Neural cell (in vitro differentiated cells): ENCODE results near the gene KIF14. TPM values are rescaled to one million over a fixed set of nuclear protein-coding genes. Genes with fewer than 3 reads are reported as not detected.
A peak's percentile ranks its signal among the peaks of the same experiment; 100 is the strongest.

ENCODE experiments used
- H2AFZ ChIP-seq: fragments of 200-600, 300-800 bp; sonication (generic), shearing (Covaris generic); 2 replicates; pipeline ENCODE4 v1.6.0; 2014; ENCODE audit warnings: low read depth, mild to moderate bottlenecking, antibody characterized with exemption, low read length, moderate library complexity
- H3F3A ChIP-seq: fragments of 200-600 bp; shearing (Covaris generic); 2 replicates; pipeline ENCODE4 v1.6.1; 2016; ENCODE audit warnings: mild to moderate bottlenecking, moderate library complexity, mixed read lengths, antibody characterized with exemption, low read length; ENCODE audit not compliant: insufficient read depth, poor library complexity, severe bottlenecking
- H3K27ac ChIP-seq: fragments of 200-600, 300-800 bp; sonication (generic), shearing (Covaris generic); 2 replicates; pipeline ENCODE4 v1.5.1; 2014; ENCODE audit warnings: mild to moderate bottlenecking, low read length, moderate library complexity
- H3K27me3 ChIP-seq: fragments of 300-800, 200-600 bp; sonication (generic), shearing (Covaris generic); 2 replicates; pipeline ENCODE4 v1.6.0; 2014; ENCODE audit warnings: mild to moderate bottlenecking, low read depth, low read length, moderate library complexity; ENCODE audit not compliant: insufficient read depth
- H3K36me3 ChIP-seq: fragments of 300-800, 200-600 bp; sonication (generic), shearing (Covaris generic); 2 replicates; pipeline ENCODE4 v1.5.1; 2014; ENCODE audit warnings: mild to moderate bottlenecking, antibody characterized with exemption, low read length, moderate library complexity; ENCODE audit not compliant: insufficient read depth
- H3K4me2 ChIP-seq: fragments of 300-800, 200-600 bp; sonication (generic), shearing (Covaris generic); 2 replicates; pipeline ENCODE4 v1.6.0; 2014; ENCODE audit warnings: mild to moderate bottlenecking, low read length
- H3K4me3 ChIP-seq: fragments of 300-800, 200-600 bp; sonication (generic), shearing (Covaris generic); 2 replicates; pipeline ENCODE4 v1.5.1; 2014; ENCODE audit warnings: mild to moderate bottlenecking, low read length, moderate library complexity
- H3K79me2 ChIP-seq: fragments of 200-600 bp; shearing (Covaris generic); replicated peaks from 2 replicates; pipeline ENCODE4 v1.6.0; 2014; ENCODE audit warnings: mild to moderate bottlenecking, low read length, moderate library complexity; ENCODE audit not compliant: insufficient read depth
- H3K9ac ChIP-seq: fragments of 300-800, 200-600 bp; sonication (generic), shearing (Covaris generic); 2 replicates; pipeline ENCODE4 v1.6.1; 2016; ENCODE audit warnings: mild to moderate bottlenecking, low read length, mixed read lengths
- H3K9me2 ChIP-seq: fragments of 200-600 bp; shearing (Covaris generic); 2 replicates; pipeline ENCODE4 v1.6.1; 2016; ENCODE audit warnings: mild to moderate bottlenecking, low read length, mixed read lengths; ENCODE audit not compliant: insufficient read depth
- H3K9me3 ChIP-seq: fragments of 200-600, 300-800 bp; sonication (generic), shearing (Covaris generic); 2 replicates; pipeline ENCODE4 v1.6.1; 2016; ENCODE audit warnings: mild to moderate bottlenecking, mixed run types, low read length, moderate library complexity, mixed read lengths
- H4K20me1 ChIP-seq: fragments of 200-600 bp; shearing (Covaris generic); 2 replicates; pipeline ENCODE4 v1.6.1; 2016; ENCODE audit warnings: mild to moderate bottlenecking, mixed run types; ENCODE audit not compliant: insufficient read depth
- CTCF ChIP-seq: fragments of 450-650 bp; IDR thresholded peaks from 2 replicates; pipeline ENCODE4 v1.5.1; 2014; ENCODE audit warnings: antibody characterized with exemption, mild to moderate bottlenecking, moderate library complexity; ENCODE audit not compliant: poor library complexity, severe bottlenecking
- EP300 ChIP-seq: fragments of 450-650 bp; conservative IDR thresholded peaks from 2 replicates; pipeline ENCODE4 v1.6.1; 2014; ENCODE audit warnings: antibody characterized with exemption, mild to moderate bottlenecking, moderate library complexity; ENCODE audit not compliant: poor library complexity, severe bottlenecking
- EZH2 ChIP-seq: fragments of 200-600, 300-800 bp; shearing (Covaris generic), sonication (generic); IDR thresholded peaks from 2 replicates; pipeline ENCODE4 v1.6.1; 2014; ENCODE audit warnings: antibody characterized with exemption, low read length, borderline replicate concordance, mild to moderate bottlenecking; ENCODE audit not compliant: insufficient read depth, poor library complexity, severe bottlenecking
- MXI1 ChIP-seq: fragments of 450-650 bp; conservative IDR thresholded peaks from 2 replicates; pipeline ENCODE4 v1.6.1; 2014; ENCODE audit warnings: antibody characterized with exemption, mild to moderate bottlenecking; ENCODE audit not compliant: poor library complexity, severe bottlenecking
- POLR2AphosphoS5 ChIP-seq: IDR thresholded peaks from 2 replicates; pipeline ENCODE4 v1.6.1; 2012
- RAD21 ChIP-seq: fragments of 450-650 bp; conservative IDR thresholded peaks from 2 replicates; pipeline ENCODE4 v1.6.1; 2014; ENCODE audit warnings: antibody characterized with exemption, mild to moderate bottlenecking, moderate library complexity
- SMC3 ChIP-seq: fragments of 450-650 bp; conservative IDR thresholded peaks from 2 replicates; pipeline ENCODE4 v1.6.1; 2014; ENCODE audit warnings: antibody characterized with exemption, mild to moderate bottlenecking, moderate library complexity; ENCODE audit not compliant: poor library complexity
- TAF1 ChIP-seq: IDR thresholded peaks from 2 replicates; pipeline ENCODE4 v1.6.1; 2012; ENCODE audit warnings: low read depth
- polyA plus RNA-seq: library from polyadenylated mRNA; depleted of rRNA; stranded (reverse); fragments of >200 nt; gene quantifications from 2 replicates; pipeline ENCODE4 v1.2.3, GENCODE V29; 2014
- TF ChIP-seq, protein P1 (sequence below): IDR thresholded peaks from 2 replicates; pipeline ENCODE4 v1.6.1; 2012; ENCODE audit warnings: borderline replicate concordance

The KIF14 gene
- polyA plus RNA-seq, 1 donor from 2014 or later, result 0.69 TPM

GRCh38 chr1:200510228-200510623 is 110.3 kb downstream of the KIF14 start:
- no peaks in the 10 kb centered on the region for H3K9me3 ChIP-seq
- no peaks in the 10 kb centered on the region for H3K9me2 ChIP-seq
- no peak overlapping the region for H3K4me2 ChIP-seq
- H3K27me3 ChIP-seq, result no peaks in the 10 kb centered on the region
- no peaks in the 10 kb centered on the region for H3K79me2 ChIP-seq
- H2AFZ ChIP-seq, result no peak overlapping the region
- no peak overlapping the region for H3K27ac ChIP-seq
- H3F3A ChIP-seq, result no peaks in the 10 kb centered on the region
- no peak overlapping the region for H3K9ac ChIP-seq
- H3K36me3 ChIP-seq, result no peaks in the 10 kb centered on the region
- TF ChIP-seq SMC3, result peak; percentile 79
- no peak for TF ChIP-seq MXI1
- TF ChIP-seq TAF1, result no peak
- TF ChIP-seq POLR2AphosphoS5, result no peak
- TF ChIP-seq EZH2, result no peak
- TF ChIP-seq, protein P1, sequence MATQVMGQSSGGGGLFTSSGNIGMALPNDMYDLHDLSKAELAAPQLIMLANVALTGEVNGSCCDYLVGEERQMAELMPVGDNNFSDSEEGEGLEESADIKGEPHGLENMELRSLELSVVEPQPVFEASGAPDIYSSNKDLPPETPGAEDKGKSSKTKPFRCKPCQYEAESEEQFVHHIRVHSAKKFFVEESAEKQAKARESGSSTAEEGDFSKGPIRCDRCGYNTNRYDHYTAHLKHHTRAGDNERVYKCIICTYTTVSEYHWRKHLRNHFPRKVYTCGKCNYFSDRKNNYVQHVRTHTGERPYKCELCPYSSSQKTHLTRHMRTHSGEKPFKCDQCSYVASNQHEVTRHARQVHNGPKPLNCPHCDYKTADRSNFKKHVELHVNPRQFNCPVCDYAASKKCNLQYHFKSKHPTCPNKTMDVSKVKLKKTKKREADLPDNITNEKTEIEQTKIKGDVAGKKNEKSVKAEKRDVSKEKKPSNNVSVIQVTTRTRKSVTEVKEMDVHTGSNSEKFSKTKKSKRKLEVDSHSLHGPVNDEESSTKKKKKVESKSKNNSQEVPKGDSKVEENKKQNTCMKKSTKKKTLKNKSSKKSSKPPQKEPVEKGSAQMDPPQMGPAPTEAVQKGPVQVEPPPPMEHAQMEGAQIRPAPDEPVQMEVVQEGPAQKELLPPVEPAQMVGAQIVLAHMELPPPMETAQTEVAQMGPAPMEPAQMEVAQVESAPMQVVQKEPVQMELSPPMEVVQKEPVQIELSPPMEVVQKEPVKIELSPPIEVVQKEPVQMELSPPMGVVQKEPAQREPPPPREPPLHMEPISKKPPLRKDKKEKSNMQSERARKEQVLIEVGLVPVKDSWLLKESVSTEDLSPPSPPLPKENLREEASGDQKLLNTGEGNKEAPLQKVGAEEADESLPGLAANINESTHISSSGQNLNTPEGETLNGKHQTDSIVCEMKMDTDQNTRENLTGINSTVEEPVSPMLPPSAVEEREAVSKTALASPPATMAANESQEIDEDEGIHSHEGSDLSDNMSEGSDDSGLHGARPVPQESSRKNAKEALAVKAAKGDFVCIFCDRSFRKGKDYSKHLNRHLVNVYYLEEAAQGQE, result no peak
- TF ChIP-seq RAD21, result peak; percentile 88
- no peak for TF ChIP-seq EP300
- peak; percentile 90 for TF ChIP-seq CTCF
- H3K4me3 ChIP-seq, result no peak overlapping the region
- no peaks in the 10 kb centered on the region for H4K20me1 ChIP-seq

GRCh38 chr1:200506471-200506870 is 114.1 kb downstream of the KIF14 start:
- H3K9me2 ChIP-seq, result no peaks in the 10 kb centered on the region
- H3K9me3 ChIP-seq, result no peaks in the 10 kb centered on the region
- H3K27ac ChIP-seq, result no peak overlapping the region
- no peak overlapping the region for H3K4me3 ChIP-seq
- no peaks in the 10 kb centered on the region for H3K79me2 ChIP-seq
- no peaks in the 10 kb centered on the region for H4K20me1 ChIP-seq
- H3K4me2 ChIP-seq, result no peak overlapping the region
- H3K9ac ChIP-seq, result no peak overlapping the region
- no peaks in the 10 kb centered on the region for H3K36me3 ChIP-seq
- H3F3A ChIP-seq, result no peaks in the 10 kb centered on the region
- no peaks in the 10 kb centered on the region for H3K27me3 ChIP-seq
- H2AFZ ChIP-seq, result no peak overlapping the region
- no peak for TF ChIP-seq POLR2AphosphoS5
- no peak for TF ChIP-seq TAF1
- TF ChIP-seq, protein P1, result no peak
- no peak for TF ChIP-seq SMC3
- TF ChIP-seq EP300, result no peak
- no peak for TF ChIP-seq CTCF
- no peak for TF ChIP-seq EZH2
- TF ChIP-seq MXI1, result no peak
- no peak for TF ChIP-seq RAD21
